Coronary artery (tissue), 2 donors: Measurements from ENCODE around the gene TMIE.

ENCODE experiments used
- DNase-seq: peaks from one replicate; pipeline ENCODE4 v3.0.0-alpha.2; 2017; ENCODE audit warnings: low spot score
- H3K27ac ChIP-seq, 2 donors: fragments of 200-600 bp; sonication (generic); one replicate each; pipeline ENCODE4 v1.5.1; 2016 to 2019
- H3K4me3 ChIP-seq: fragments of 200-600 bp; sonication (generic); 2 replicates; pipeline ENCODE4 v1.5.1; 2016; ENCODE audit warnings: mild to moderate bottlenecking, moderate library complexity
- CTCF ChIP-seq: fragments of 200-600 bp; sonication (generic); IDR thresholded peaks from one replicate; pipeline ENCODE4 v1.5.1; 2019; ENCODE audit warnings: antibody characterized with exemption

TMIE gene

GRCh38 chr3:46725621-46726314, 24.6 kb downstream of the TMIE start:
- no peak for TF ChIP-seq CTCF
- DNase-seq, result peak; percentile 31
- no peak overlapping the region for H3K4me3 ChIP-seq
- H3K27ac ChIP-seq, result no peak overlapping the region

GRCh38 chr3:46729038-46729437, 27.8 kb downstream of the TMIE start:
- TF ChIP-seq CTCF, result no peak
- H3K4me3 ChIP-seq, result no peak overlapping the region
- no peak overlapping the region for H3K27ac ChIP-seq
- no peak for DNase-seq

- H3K27ac ChIP-seq, result no peak overlapping the region
- H3K4me3 ChIP-seq, result no peak overlapping the region
- TF ChIP-seq CTCF, result no peak
- DNase-seq, result no peak
Measured at GRCh38 chr3:46730819-46731218, 29.6 kb downstream of the TMIE start.

- no peak for TF ChIP-seq CTCF
- DNase-seq, result no peak
- Histone ChIP-seq H3K27ac (no peak overlapping the region), H3K4me3 (no peak overlapping the region)
Measured at GRCh38 chr3:46731795-46732194, 30.6 kb downstream of the TMIE start.

GRCh38 chr3:46733026-46733800, 32.0 kb downstream of the TMIE start:
- peak; percentile 33 for DNase-seq
- TF ChIP-seq CTCF, result no peak
- H3K27ac ChIP-seq, result no peak overlapping the region
- no peak overlapping the region for H3K4me3 ChIP-seq

GRCh38 chr3:46734773-46735172, 33.6 kb downstream of the TMIE start:
- TF ChIP-seq CTCF, result no peak
- Histone ChIP-seq H3K4me3 (no peak overlapping the region), H3K27ac (no peak overlapping the region)
- no peak for DNase-seq
